Measurements from ENCODE around the gene GRM1.

GRM1 gene

DNA sequence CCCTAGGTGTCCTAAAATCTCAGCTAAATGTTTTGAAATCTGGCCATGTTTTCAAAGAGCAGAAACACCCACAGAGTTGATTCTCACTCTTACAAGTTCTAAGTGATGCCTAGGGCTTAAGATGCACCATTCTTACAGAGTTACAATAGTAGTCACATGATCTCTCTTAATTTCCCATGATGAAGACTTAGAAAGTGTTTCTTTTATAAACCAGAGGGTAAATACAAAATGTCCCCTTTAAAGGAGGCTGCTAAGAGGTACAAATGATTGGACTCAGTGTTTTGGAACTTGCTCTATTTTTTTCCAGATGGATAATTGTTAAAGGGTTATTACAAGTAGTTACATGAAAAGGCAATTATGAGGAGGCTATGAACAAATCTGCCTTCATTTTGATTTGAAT, 244.6 kb downstream of the GRM1 start:
- no peak for DNase-seq (ENCODE audit: low spot score)

DNA sequence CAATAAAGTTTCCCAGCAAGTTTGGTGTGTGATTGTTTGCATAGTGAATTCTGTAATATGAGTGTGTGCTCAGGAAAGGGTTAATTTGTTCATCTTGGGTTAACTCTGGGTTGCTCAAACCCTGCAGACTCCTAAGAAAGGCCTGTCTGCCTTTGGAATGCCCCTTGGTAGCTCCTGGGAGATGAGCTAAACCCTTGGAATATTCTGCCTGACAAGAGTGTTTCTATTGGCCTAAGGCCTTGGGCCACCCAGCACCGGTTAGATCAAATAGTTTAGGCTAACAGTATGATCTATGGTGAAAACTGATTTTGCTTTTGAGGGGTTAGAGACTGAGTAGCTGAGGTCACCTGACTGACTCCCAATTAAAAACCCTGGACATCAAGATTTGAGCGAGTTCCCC, 248.3 kb downstream of the GRM1 start:
- DNase-seq (ENCODE audit: low spot score): no peak

DNA sequence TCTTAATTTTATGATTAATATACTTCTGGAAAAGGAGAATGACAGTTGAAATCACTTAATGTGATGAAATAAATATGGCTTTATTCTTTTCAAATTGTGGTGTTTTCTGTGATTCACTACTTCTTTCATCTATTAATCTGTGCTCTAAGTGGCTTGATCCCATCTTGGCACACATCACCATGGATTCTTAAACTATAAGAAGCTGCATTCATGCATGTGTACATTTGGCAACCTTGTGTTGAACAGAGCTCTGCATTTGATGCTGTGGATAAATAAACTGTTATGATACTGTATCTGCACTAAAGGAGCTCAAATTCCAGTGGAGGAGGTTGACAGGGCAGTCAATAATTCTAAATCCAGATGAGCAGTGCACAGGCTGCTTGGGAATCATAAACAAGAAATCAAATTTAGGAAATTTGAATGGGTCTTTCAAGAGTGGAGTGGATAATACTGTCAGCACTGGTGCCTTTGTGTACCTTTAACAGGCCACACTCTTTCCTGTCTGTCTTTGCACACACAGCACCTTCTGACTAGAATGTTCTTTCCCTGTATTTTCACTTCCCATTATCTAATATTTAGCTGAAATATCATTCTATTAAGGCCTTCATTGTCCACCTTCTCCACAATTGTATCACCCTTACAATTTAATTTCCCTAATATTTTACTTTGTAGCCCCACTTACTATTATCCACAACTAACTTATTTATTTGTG, 252.9 kb downstream of the GRM1 start:
- DNase-seq (ENCODE audit: low spot score): no peak

DNA sequence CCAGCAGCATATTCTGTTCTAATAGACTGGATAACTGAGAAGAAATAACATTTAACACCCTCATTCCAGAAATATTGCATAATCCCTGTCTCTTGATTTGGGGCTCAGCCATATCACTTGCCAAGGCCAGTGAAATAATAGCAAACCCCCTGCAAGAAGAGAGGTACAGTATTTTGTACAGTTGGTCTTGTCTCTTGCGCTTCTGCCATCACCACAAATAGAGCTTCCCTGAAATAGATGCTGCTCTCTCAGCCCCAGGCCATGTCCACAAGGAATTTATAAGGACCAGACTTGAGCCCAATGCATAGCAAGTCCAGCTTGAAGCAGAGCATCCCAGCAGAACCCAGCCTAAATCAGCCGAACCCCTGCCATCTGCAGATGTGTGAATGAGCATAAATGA, 254.0 kb downstream of the GRM1 start:
- DNase-seq (ENCODE audit: low spot score): no peak

DNA sequence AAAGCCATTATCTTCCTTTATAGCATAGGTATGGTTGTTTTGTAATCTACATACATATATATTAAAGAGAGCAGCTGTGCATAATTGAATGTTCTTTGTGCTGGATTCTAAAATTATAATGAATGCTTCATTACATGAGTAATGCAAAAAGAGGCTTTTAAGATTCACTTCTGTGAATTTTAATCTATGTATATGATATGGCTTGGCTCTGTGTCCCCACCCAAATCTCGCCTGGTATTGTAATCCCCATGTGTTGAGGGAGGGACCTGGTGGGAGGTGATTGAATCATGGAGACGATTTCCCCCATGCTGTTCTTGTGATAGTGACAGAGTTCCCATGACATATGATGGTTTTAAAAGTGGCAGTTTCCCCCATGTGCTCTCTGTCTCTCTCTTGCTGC, 255.4 kb downstream of the GRM1 start:
- no peak for DNase-seq (ENCODE audit: low spot score)

DNA sequence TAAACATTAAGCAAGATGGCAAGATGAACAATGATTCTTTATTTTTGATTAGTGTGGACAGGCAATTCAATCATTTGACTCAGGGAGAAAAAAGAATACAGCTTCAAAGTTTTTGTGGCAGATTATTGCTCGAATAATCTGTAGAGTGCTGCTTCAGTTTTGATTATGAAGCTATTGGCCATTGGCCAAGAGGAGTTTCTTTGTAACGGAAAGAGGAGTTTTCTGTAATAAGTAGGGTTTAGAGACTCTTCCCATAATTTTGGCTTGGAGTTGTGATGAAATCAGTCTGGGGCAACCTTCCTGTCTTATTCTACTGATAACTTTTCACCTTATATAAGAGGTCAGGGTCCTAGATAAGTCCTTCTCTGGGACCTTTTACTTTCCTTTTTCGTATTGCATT, 258.1 kb downstream of the GRM1 start:
- DNase-seq (ENCODE audit: low spot score): no peak

DNA sequence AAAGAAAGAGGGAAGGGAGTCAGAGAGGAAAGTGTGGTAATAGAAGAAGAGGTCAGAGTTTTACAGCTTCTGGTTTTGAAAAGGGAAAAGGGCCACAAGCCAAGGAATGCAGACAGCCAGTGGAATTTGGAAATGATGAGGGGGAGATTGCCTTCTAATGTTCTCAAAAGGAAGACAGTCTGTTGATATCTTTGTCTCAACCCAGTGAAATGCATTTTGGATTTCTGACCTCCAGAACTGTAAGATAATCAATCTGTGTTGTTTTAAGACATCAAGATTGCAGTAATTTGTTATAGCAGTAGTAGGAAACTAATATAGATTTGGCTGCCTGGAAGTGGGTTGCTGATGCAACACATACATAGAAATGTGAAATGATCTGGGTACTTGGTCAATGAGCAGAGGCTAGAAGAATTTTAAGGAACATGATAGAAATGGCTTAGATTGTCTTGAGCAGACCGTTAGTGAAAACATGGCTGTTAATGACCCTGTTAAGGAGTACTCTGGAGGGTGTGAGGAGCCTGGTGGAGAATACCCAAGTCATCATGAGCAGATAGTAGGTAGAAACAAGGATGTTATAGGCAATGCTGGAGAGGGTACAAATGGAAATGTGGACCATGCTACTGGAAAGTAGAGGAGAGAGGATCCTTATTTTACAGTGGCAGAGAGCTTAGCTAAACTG, 259.0 kb downstream of the GRM1 start:
- no peak for DNase-seq (ENCODE audit: low spot score)

DNA sequence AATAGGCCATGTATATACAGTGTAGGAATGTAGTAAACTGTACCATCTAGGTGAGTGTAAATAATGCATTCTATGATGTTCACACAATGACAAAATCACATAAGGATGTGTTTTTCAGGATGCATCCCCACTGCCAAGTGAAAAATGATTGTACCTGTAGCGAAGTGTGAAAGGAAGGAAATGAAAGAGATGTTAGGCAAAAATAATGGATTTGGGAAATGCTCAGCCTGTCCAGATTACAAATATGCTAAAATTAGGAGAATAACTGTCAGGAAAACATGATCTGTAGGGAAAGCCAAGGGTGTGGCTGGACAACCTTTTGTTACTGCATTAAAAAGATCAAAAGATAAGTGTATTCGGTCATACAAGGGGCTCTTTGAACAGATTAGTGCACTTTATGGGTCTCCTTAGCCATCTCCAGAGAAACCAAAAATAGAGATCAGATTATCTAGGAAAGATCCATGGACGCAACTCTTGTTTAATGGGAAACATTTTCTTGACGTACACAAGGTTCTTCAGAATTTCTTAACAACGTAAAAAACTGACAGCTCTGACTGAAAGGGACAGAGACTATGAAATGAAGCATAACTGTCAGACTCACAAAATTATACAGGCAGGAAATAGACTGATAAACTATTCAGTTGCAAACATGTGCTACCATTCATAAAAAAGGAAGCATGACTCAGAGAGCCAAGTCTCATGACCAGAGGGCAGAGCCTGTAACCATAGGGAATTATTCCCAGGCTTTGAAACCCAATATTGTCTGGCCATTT, 261.1 kb downstream of the GRM1 start:
- no peak for DNase-seq (ENCODE audit: low spot score)

DNA sequence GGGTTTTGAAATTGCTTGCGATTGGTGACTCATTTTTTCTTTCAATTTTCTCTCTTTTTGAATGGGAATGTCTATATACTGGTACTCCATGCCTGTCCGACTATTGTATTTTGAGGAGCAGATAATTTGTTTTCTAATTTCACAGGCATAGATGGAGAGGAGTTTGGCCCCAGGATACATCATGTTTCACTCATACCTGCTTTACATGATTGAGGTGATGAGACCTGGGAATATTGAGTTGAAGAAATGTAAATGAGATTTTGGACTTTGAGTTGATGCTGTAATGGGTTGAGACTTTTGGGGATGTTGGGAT, 261.7 kb downstream of the GRM1 start:
- no peak for DNase-seq (ENCODE audit: low spot score)

DNA sequence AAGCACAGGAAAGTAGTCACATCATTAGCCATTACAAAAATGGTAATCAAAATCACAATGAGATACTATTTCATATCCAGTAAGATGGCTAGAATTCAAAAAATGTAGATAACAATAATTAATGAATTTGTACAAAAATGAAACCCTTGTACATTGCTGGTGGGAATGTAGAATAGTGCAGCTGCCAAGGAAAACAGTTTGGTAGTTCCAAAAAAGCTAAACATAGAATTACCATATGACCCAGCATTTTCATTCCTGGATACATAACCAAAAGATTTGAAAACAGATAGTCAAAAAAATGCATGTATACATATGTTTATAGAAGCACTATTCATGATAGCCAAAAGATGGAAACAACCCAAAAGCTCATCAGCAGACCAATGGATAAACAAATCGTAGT, 263.6 kb downstream of the GRM1 start:
- no peak for DNase-seq (ENCODE audit: low spot score)

DNA sequence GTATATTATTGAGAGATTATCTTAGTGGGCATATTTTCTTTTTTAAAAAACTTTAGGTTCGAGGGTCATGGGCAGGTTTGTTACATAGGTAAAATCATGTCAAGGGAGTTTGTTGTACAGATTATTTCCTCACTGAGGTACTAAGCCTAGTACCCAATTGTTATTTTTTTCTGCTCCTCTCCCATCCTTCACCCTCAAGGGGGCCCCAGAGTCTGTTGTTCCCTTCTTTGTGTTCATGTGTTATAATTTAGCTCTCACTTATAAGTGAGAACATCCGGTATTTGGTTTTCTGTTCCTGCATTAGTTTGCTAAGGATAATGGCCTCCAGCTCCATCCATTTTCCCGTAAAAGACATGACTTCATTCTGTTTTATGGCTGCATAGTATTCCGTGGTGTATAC, 266.8 kb downstream of the GRM1 start:
- no peak for DNase-seq (ENCODE audit: low spot score)

DNA sequence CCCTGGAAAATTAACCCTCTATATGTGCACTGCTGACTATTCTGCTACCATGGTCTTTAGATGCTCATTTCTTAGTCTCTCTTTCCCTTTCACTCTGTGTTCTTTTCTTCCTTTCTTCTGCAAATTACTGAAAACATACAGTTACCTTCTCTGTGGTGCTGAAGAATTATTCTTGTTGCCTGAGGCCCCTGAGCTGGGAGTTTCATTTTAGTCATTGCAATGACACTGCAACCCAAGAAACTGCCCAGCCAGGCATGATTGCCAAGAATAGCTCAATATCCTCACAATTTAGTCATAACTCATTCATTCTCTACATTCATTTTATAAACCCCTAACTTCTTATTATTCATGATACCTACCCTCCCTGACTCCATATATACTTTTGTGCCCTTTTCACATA, 269.0 kb downstream of the GRM1 start:
- DNase-seq (ENCODE audit: low spot score): no peak

DNA sequence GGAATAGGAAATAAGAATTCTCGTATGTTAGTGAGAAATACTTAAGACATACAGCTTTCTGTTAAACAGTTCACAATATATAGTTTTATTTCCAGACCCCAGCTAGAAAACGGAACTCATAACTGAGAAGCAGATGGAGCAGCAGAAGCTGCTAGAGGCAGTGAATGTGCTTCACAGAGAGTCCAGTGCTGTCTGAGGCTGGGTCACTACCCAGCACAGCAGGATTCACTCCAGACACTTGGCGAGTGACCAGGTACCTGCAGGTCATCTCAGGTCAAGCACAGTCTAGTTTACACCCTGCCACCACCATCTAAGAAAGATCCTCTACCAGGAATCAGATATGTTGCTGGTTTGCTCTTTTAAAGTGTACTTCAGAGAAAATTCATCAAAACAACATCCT, 271.7 kb downstream of the GRM1 start:
- no peak for DNase-seq (ENCODE audit: low spot score)

DNA sequence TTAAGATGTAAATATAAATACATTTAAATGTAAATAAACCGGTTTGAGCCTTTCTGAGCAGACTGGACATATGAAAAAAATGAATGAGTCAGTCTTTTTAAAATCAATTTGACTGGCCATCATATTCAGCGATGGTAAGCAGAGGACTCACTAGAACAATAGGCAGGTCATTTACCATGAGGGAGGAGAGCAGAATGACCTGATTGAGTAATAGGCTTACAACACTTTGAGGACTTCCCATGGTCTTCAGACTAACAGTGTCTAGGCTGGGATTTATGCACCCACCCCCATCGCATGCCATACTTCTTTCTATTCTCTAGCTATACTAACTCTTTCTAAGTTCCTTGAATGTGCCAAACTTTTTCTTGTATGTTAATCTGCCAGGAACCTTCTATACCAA, 272.9 kb downstream of the GRM1 start:
- no peak for DNase-seq (ENCODE audit: low spot score)

DNA sequence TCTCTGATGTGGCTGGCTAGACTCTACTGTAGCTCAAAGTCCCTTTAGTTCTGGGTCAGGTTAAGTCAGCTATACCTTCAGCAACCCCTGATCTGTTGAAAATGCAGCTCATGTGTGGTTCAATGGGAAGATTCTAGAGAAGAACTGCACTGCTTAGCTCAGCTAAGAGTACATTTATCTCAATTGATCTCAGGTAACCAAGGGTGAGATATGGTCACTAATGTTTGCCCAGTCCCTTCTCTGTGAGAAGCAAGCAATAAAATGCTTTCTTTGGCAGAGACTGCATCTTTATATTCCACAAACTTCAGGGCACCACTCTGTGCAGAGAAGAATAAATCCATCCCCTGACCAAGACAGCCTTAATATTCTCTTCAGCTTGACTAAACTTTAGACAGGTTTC, 274.1 kb downstream of the GRM1 start:
- no peak for DNase-seq (ENCODE audit: low spot score)

DNA sequence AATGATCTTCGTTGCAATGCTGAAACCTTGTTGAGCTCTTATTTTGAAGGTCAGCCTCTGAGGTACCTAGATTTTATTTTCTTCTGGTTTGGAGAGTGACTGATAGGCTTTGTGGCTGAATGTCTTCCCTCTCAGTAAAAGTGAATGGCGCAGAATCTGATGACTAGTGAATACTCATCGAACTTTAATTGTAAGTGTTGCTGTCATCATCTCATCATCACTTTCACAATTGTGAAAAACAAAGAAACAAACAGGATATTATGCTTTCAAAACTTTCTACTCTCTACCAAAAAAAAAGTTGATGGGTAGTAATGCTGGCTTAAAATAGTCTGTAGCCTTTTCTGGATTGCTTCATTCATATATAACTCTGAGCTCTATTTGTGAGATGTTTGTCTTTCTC, 275.3 kb downstream of the GRM1 start:
- DNase-seq (ENCODE audit: low spot score): no peak

DNA sequence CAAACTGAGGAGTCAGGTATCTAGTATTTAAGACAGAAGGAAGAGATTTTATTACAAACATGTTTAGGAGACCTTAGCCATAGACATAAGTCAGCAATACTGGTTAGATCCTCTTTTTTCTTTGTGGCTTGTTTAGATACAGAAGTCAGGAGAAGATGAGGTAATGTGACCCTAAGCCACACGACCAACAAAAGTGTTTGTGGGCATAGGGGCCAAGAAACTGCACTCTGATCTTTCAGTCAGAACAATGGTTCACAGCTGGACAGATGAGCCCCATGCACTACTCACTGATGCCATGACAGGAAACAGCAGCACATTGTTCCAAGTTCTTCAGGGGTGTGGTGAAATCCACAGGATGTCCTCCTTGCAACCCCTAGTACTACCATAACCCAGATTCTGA, 276.2 kb downstream of the GRM1 start:
- DNase-seq (ENCODE audit: low spot score): no peak

DNA sequence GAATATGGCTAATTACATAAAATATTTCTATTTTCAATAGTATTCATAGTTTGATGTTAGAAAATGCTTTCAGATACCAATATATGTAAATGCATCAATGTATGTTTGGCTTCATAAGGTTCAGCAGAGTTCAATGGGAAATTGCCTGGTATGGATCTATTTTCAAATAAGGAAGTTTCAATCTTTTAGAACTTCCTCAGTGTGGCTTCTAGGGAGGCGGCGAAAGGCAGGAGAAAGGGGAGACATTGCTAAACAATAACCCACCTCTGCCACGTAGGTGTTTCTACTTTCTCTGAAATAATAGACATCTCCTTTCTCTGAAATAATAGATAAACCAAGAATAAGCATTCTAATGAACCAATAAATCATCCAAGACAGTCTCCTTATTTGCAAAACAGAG, 277.1 kb downstream of the GRM1 start:
- no peak for DNase-seq (ENCODE audit: low spot score)

DNA sequence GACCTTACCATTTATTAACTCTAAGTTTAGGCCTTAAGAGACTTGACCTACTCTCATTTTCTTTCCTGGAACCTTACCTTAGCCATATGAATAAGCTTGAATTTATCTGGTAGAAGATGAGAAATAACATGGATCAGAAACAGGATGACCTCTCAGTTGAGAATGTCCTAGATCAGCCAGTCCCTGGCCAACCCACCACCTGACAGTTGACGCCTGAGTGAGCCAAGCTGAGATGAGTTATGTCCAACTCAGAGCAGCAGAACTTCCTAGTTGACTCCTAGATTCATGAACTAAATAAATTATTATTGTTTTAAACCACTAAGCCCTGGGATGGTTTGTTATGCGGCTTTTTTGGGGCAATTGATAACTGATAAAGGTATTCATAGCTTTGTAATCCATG, 281.8 kb downstream of the GRM1 start:
- DNase-seq (ENCODE audit: low spot score): no peak

DNA sequence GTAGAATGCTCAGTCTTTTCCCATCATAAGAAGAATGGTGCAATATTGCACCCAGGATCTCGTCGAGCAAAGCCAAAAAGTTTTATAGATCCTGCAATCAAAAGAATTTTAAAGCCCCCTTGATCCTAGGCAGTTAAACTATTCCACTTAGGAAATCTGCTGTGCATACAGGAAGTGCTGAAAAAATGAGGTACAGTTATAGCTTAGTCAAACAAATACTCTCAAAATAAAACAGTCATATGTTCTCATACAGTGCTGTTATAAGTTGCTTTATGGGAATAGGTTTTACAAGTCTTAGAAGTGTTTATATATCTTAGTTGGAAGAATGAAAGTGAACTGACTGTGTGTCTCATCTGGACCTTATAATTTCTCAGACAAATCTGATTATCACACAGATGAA, 282.2 kb downstream of the GRM1 start:
- no peak for DNase-seq (ENCODE audit: low spot score)

DNA sequence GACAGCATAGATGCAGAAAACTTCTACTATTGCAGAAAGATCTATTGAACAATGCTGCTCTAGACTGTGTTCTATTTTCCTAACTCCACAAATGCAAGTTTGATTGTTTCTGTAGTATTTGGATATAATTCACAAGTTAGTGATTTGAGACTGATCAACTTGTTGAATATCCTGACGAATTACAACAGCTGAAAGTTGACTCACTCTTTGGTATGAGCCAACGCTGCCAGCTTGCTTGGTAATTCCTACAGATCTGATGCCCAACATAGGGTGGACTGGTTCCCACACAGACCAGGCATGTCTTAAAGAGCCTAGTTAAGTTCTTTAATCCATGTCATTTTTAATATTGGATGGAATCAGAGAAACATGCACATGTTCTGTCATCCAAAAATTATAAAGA, 283.7 kb downstream of the GRM1 start:
- no peak for DNase-seq (ENCODE audit: low spot score)

DNA sequence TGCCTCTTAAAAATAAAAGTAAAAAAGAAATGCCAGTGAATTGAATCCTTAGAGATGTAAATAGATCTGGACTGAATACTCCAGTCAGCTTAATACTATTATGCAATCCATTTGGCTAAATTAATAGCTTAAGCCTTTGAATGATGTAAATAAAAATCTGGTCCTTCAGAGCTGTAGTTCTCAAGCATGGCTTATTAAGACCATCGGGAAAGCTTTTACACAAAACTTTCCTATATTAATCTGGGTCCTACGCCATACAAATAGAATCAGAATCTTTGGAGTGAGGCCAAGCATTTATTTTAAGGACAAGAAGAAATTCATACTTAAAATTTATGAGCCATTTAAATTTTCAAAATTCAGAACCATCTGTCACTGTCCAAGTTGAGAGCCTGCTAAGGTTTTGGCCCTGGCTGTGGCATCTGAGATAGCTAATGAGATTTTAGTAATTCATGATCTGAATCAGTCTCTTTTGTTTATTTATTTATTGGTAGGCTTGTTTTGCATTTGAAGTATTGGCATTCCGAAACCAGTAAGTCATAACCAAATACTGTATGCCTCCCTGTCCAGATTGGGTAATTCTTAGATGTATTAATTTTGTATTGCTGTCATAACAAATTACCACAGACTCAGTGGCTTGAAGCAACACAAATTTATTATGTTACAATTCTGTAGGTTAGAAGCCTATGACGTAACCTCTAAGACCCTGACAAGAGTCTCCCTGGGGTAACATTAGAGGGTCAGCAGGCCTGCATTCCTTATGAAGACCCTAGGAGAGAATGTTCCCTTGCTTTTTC, 286.7 kb downstream of the GRM1 start:
- DNase-seq (ENCODE audit: low spot score): no peak

DNA sequence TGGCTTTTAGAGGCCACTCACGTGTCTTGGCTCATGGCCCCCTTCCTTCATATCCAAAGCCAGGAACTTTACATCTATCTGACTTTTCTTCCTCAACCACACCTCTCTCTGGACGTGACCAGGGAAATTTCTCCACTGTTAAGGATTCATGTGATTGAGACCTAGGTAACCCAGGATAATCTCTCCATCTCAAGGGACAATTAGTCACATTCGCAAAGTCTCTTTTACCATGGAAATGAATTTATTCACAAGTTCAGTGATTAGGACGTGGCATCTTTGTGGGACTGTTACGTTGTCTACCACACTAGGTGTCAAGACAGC, 287.3 kb downstream of the GRM1 start:
- DNase-seq (ENCODE audit: low spot score): no peak
